Neuron (in vitro differentiated cells): ENCODE measurements around the gene MICOS13.
A peak's percentile ranks its signal among the peaks of the same experiment; 100 is the strongest.
"Not testable (repeated sequence)": the region's sequence is repeated elsewhere in the genome, so short reads cannot be mapped to it uniquely, and the experiment has no call there.

Experiments
- H2AFZ ChIP-seq: one replicate; pipeline ENCODE4 v1.6.1; 2013; ENCODE audit warnings: low read depth, mild to moderate bottlenecking, inconsistent platforms, low read length, moderate library complexity
- H3K27me3 ChIP-seq: one replicate; pipeline ENCODE4 v1.6.1; 2013; ENCODE audit warnings: low read length; ENCODE audit not compliant: insufficient read depth
- H3K36me3 ChIP-seq: one replicate; pipeline ENCODE4 v1.6.1; 2013; ENCODE audit warnings: low read length; ENCODE audit not compliant: insufficient read depth
- H3K4me1 ChIP-seq: one replicate; pipeline ENCODE4 v1.6.1; 2013; ENCODE audit warnings: low read length; ENCODE audit not compliant: insufficient read depth
- H3K4me3 ChIP-seq: 2 replicates; pipeline ENCODE4 v1.5.1; 2013; ENCODE audit warnings: mild to moderate bottlenecking, low read length, moderate library complexity
- H3K9me3 ChIP-seq: one replicate; pipeline ENCODE4 v1.6.1; 2013; ENCODE audit warnings: low read length

The MICOS13 gene

GRCh38 chr19:5695649-5696195, 15.4 kb upstream of the MICOS13 start:
- peaks cover 77% of the 10 kb centered on the region for H3K36me3 ChIP-seq
- H3K4me1 ChIP-seq: peaks cover 11% of the 10 kb centered on the region
- no peaks in the 10 kb centered on the region for H3K9me3 ChIP-seq
- H2AFZ ChIP-seq: no peak overlapping the region
- H3K27me3 ChIP-seq: no peaks in the 10 kb centered on the region
- H3K4me3 ChIP-seq: no peak overlapping the region

- Histone ChIP-seq H3K9me3 (no peaks in the 10 kb centered on the region), H3K36me3 (peaks cover 73% of the 10 kb centered on the region), H3K4me3 (no peak overlapping the region), H3K4me1 (peaks cover 11% of the 10 kb centered on the region), H2AFZ (no peak overlapping the region), H3K27me3 (no peaks in the 10 kb centered on the region)
Observed at GRCh38 chr19:5694956-5695648, 14.8 kb upstream of the MICOS13 start.

- peaks cover 11% of the 10 kb centered on the region for H3K4me1 ChIP-seq
- no peaks in the 10 kb centered on the region for H3K27me3 ChIP-seq
- peaks cover 73% of the 10 kb centered on the region for H3K36me3 ChIP-seq
- H3K4me3 ChIP-seq: no peak overlapping the region
- no peaks in the 10 kb centered on the region for H3K9me3 ChIP-seq
- no peak overlapping the region for H2AFZ ChIP-seq
Observed at GRCh38 chr19:5694167-5694955, 14.0 kb upstream of the MICOS13 start.

- Histone ChIP-seq H2AFZ (no peak overlapping the region), H3K4me3 (no peak overlapping the region), H3K36me3 (peaks cover 65% of the 10 kb centered on the region), H3K9me3 (no peaks in the 10 kb centered on the region), H3K4me1 (peaks cover 11% of the 10 kb centered on the region), H3K27me3 (no peaks in the 10 kb centered on the region)
Observed at GRCh38 chr19:5693195-5694166, 13.2 kb upstream of the MICOS13 start.

- Histone ChIP-seq H3K36me3 (peaks cover 60% of the 10 kb centered on the region), H3K9me3 (no peaks in the 10 kb centered on the region), H2AFZ (no peak overlapping the region), H3K27me3 (no peaks in the 10 kb centered on the region), H3K4me1 (peaks cover 11% of the 10 kb centered on the region), H3K4me3 (no peak overlapping the region)
Observed at GRCh38 chr19:5692723-5693194, 12.4 kb upstream of the MICOS13 start.

GRCh38 chr19:5691822-5692722, 11.8 kb upstream of the MICOS13 start:
- Histone ChIP-seq H3K27me3 (no peaks in the 10 kb centered on the region), H3K9me3 (no peaks in the 10 kb centered on the region), H2AFZ (no peak overlapping the region), H3K36me3 (peaks cover 59% of the 10 kb centered on the region), H3K4me1 (peaks cover 11% of the 10 kb centered on the region), H3K4me3 (peak overlapping the region; percentile 80)

- Histone ChIP-seq H3K36me3 (peaks cover 51% of the 10 kb centered on the region), H2AFZ (no peak overlapping the region), H3K4me1 (peaks cover 11% of the 10 kb centered on the region), H3K27me3 (no peaks in the 10 kb centered on the region), H3K9me3 (no peaks in the 10 kb centered on the region), H3K4me3 (peak overlapping the region; percentile 80)
Observed at GRCh38 chr19:5690955-5691821, 10.9 kb upstream of the MICOS13 start.

GRCh38 chr19:5690125-5690954, 10.0 kb upstream of the MICOS13 start, which contains the start of gene RPL36:
Gene RPL36 (plus strand): TSS chr19:5690295. CDS start chr19:5690508, 213 bp downstream.
- no peak within 1 kb of the TSS for H2AFZ ChIP-seq
- H3K4me3 ChIP-seq: peak within 1 kb of the TSS; percentile 80
- peaks cover 11% of the 10 kb centered on the region for H3K4me1 ChIP-seq
- H3K36me3 ChIP-seq: peaks cover 43% of the 10 kb centered on the region
- H3K27me3 ChIP-seq: no peaks in the 10 kb centered on the region
- H3K9me3 ChIP-seq: no peaks in the 10 kb centered on the region

- not testable (repeated sequence) for H3K9me3 ChIP-seq
Observed at GRCh38 chr19:5688262-5688881, 8.1 kb upstream of the MICOS13 start.

GRCh38 chr19:5687360-5688198, 7.3 kb upstream of the MICOS13 start:
- Histone ChIP-seq H3K4me1 (peaks cover 11% of the 10 kb centered on the region), H3K36me3 (peaks cover 18% of the 10 kb centered on the region), H2AFZ (no peak overlapping the region), H3K27me3 (no peaks in the 10 kb centered on the region), H3K4me3 (no peak overlapping the region), H3K9me3 (no peaks in the 10 kb centered on the region)

More at GRCh38 chr19:5688262-5688881, 8.1 kb upstream of the MICOS13 start:
- peaks cover 11% of the 10 kb centered on the region for H3K4me1 ChIP-seq
- H3K4me3 ChIP-seq, H2AFZ ChIP-seq, H3K27me3 ChIP-seq: not testable (repeated sequence)
- H3K36me3 ChIP-seq: peaks cover 25% of the 10 kb centered on the region
